HEK293T (cell line): Measurements from ENCODE around the gene LNPK.

Experiments used
- CTCF ChIA-PET: fragments of 350-600 bp; formaldehyde crosslinking; extraction: SDS; loops from one replicate; lab custom pipeline; 2021; ENCODE audit warnings: antibody characterized with exemption, inconsistent platforms; lab: Yijun Ruan, JAX
- POLR2A ChIA-PET: fragments of 350-600 bp; formaldehyde crosslinking; extraction: SDS; loops from one replicate; lab custom pipeline; 2020; ENCODE audit warnings: antibody characterized with exemption, inconsistent platforms; lab: Yijun Ruan, JAX
- DNase-seq: peaks from one replicate; pipeline ENCODE4 v3.0.0; 2012; ENCODE audit warnings: mixed read lengths; ENCODE audit errors: extremely low spot score
- ARNT ChIP-seq: fragments of 450-650 bp; IDR thresholded peaks from 2 replicates; pipeline ENCODE4 v1.6.1; 2017; ENCODE audit warnings: mild to moderate bottlenecking
- BHLHE40 ChIP-seq: fragments of 450-650 bp; IDR thresholded peaks from 2 replicates; pipeline ENCODE4 v1.6.1; 2016; ENCODE audit warnings: mild to moderate bottlenecking, moderate library complexity, borderline replicate concordance
- CTBP1 ChIP-seq: fragments of 450-650 bp; IDR thresholded peaks from 2 replicates; pipeline ENCODE4 v1.6.1; 2016; ENCODE audit warnings: borderline replicate concordance
- ELF4 ChIP-seq: fragments of 450-650 bp; IDR thresholded peaks from 2 replicates; pipeline ENCODE4 v1.6.1; 2017; ENCODE audit warnings: antibody characterized with exemption
- FOXA1 ChIP-seq: fragments of 450-650 bp; IDR thresholded peaks from 2 replicates; pipeline ENCODE4 v1.6.1; 2016; ENCODE audit warnings: mild to moderate bottlenecking
- FOXK2 ChIP-seq: fragments of 450-650 bp; IDR thresholded peaks from 2 replicates; pipeline ENCODE4 v1.6.1; 2016; ENCODE audit warnings: mild to moderate bottlenecking
- FOXM1 ChIP-seq: fragments of 450-650 bp; IDR thresholded peaks from 2 replicates; pipeline ENCODE4 v1.6.1; 2017; ENCODE audit warnings: mild to moderate bottlenecking, borderline replicate concordance
- HDGF ChIP-seq: fragments of 450-650 bp; IDR thresholded peaks from 2 replicates; pipeline ENCODE4 v1.6.1; 2017; ENCODE audit warnings: antibody characterized with exemption, borderline replicate concordance
- L3MBTL2 ChIP-seq: fragments of 450-650 bp; conservative IDR thresholded peaks from 2 replicates; pipeline ENCODE4 v1.6.1; 2016; ENCODE audit warnings: mild to moderate bottlenecking
- LEF1 ChIP-seq: fragments of 450-650 bp; IDR thresholded peaks from 2 replicates; pipeline ENCODE4 v1.6.1; 2017; ENCODE audit warnings: mild to moderate bottlenecking, borderline replicate concordance
- NFRKB ChIP-seq: fragments of 450-650 bp; IDR thresholded peaks from 2 replicates; pipeline ENCODE4 v1.6.1; 2016; ENCODE audit warnings: mild to moderate bottlenecking, moderate library complexity
- SP1 ChIP-seq: fragments of 450-650 bp; IDR thresholded peaks from 2 replicates; pipeline ENCODE4 v1.6.1; 2017
- SUZ12 ChIP-seq: fragments of 450-650 bp; IDR thresholded peaks from 2 replicates; pipeline ENCODE4 v1.6.1; 2016; ENCODE audit warnings: mild to moderate bottlenecking
- TARDBP ChIP-seq: fragments of 450-650 bp; IDR thresholded peaks from 2 replicates; pipeline ENCODE4 v1.6.1; 2016
- ZNF384 ChIP-seq: fragments of 450-650 bp; IDR thresholded peaks from 2 replicates; pipeline ENCODE4 v1.6.1; 2016
- TF ChIP-seq, protein P1 (sequence below): fragments of 450-650 bp; IDR thresholded peaks from 2 replicates; pipeline ENCODE4 v1.6.1; 2016

LNPK gene

DNA sequence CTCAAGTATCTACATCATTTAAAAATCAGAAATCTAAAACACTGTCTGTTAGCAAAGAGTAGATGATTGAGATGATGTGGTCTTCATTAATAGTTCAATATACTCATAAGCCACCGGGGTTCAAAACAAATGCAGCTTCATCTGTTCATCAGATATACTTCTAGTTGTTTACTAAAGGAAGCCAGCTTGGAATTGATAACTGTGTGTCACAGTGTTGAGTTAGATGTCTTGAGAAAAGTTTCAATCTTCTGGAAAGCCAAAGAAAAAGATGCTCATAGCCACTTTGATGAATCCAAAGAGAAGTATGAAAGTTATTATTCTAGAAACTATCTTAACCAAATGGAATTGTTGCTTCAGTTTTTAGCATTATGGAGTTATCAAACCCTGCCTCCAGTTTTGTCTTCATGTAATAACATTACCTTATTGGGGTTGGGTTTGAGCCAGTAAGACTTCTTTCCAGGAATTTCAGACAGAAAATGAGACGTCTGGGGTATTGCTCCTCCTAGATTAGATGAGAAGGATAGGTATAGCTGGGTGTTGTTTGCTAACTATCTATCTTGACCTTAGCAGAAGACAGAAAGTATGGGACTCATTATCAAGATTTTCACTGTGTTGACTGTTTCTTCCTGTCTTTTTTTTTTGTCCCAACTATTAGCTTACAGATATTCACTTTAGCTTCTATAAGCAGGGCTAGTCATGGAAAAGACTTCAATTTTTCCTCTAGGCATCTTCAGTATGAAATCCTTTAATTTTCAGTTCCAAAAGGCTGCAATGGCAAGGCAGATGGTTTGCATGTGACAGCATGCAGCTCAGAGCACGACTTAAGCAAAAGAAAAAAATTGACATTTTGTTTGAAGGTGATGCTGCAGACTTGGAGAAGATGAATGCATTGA lies 66.5 kb downstream of the LNPK start:
- no peak for DNase-seq
- POLR2A ChIA-PET, result no interaction called here
- no peak for TF ChIP-seq FOXM1
- TF ChIP-seq FOXK2, result no peak
- TF ChIP-seq SP1, result no peak
- TF ChIP-seq ZNF384, result no peak
- TF ChIP-seq HDGF, result no peak
- no peak for TF ChIP-seq NFRKB
- TF ChIP-seq LEF1, result no peak
- no peak for TF ChIP-seq L3MBTL2
- TF ChIP-seq, protein P1, sequence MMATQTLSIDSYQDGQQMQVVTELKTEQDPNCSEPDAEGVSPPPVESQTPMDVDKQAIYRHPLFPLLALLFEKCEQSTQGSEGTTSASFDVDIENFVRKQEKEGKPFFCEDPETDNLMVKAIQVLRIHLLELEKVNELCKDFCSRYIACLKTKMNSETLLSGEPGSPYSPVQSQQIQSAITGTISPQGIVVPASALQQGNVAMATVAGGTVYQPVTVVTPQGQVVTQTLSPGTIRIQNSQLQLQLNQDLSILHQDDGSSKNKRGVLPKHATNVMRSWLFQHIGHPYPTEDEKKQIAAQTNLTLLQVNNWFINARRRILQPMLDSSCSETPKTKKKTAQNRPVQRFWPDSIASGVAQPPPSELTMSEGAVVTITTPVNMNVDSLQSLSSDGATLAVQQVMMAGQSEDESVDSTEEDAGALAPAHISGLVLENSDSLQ, result no peak
- CTCF ChIA-PET, result no interaction called here

DNA sequence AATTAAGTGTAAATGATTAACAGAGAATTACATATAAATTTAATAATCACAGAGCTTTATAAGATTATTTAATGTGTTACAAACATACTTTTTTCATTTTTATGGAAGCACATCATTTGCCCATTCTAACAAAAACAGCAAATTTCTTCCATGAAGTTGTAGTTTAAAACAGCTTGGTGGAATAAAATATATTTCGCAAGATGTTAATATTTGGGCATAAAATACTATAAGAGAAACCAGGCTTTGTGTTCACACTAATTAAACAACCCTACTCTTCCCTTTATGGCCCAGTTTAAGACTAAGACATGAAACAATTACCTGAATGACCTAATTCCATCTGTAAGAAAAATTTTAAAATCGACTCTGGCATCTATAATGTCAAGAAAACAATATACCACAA lies 69.4 kb downstream of the LNPK start:
- no peak for DNase-seq
- CTCF ChIA-PET, result no interaction called here
- TF ChIP-seq BHLHE40 (no peak), FOXM1 (no peak), SP1 (no peak), TARDBP (no peak), HDGF (no peak), ARNT (no peak), ELF4 (no peak), FOXK2 (no peak), L3MBTL2 (no peak), FOXA1 (no peak), SUZ12 (no peak), ZNF384 (no peak), NFRKB (no peak), LEF1 (no peak), CTBP1 (no peak)
- TF ChIP-seq, protein P1, result no peak
- POLR2A ChIA-PET, result no interaction called here

DNA sequence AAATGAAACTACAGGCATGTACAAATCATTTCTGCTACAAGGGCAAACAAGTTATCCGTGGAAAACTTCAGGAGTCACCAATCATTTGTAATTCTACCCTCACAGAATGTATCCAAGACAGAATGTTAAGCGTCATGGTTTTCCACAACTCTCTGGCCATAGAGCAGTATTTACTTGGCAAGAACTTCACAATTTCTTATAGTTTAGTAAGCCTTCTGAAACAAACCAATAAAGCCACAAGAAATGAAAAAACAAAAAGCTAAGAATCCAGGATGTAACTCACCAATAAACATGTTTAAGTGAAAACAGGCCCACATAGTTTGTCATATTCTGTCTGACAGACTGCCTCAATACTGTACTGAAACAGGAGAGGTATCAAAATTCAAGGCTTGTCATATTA lies 70.3 kb downstream of the LNPK start:
- TF ChIP-seq TARDBP, result no peak
- no peak for TF ChIP-seq NFRKB
- no peak for TF ChIP-seq BHLHE40
- TF ChIP-seq SP1, result no peak
- TF ChIP-seq ELF4, result no peak
- no peak for TF ChIP-seq FOXA1
- POLR2A ChIA-PET, result no interaction called here
- CTCF ChIA-PET, result interaction anchor here (1.8 kb wide), 1 partner anchor 15 kb away, joined by 3 read pairs; no protein-coding TSS in a partner anchor
- no peak for DNase-seq

DNA sequence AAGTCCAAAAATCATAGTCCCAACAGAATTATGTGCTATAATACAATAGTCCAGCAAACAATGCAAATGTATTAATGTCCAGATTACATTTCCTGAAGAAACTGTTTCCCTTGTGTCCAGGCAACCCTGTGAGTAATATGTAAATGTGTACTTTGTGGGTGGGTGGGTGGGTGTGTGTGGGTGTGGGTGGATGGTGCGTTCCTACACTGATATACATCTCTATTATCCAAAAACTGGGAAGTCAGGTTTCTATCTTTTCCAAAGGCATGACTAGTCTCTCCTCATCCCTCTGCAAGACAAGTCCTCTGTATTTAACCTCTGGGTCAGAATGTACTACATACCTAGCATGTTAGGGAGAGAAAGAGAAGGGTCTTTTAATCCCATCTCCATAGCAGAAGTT lies 71.6 kb downstream of the LNPK start:
- no peak for DNase-seq
- POLR2A ChIA-PET, result no interaction called here
- CTCF ChIA-PET, result interaction anchor here (1.8 kb wide), 1 partner anchor 13 kb away, joined by 3 read pairs; no protein-coding TSS in a partner anchor

DNA sequence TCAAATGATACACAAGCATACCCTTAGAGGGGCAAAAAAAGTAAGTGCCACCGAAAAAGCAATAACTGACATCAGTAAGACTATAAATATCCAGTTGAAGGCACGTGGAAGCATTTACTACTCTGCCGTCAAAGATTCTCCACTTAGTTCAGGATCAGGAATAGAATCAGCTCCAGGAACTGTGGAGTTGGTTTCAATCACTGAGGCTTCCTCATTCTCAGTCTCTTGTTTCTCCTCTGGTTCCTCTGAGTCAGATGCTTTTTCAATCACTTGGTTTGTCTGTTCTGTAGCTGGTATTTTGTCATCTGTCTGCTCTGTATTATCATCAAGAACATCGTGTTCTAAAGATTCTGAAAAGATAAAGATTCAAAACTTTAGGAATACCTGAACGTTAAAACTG lies 72.2 kb downstream of the LNPK start:
- ChIA-PET CTCF (interaction anchor here (1.8 kb wide), 1 partner anchor 13 kb away, joined by 3 read pairs; no protein-coding TSS in a partner anchor), POLR2A (no interaction called here)
- DNase-seq, result no peak
- TF ChIP-seq ARNT (no peak), FOXM1 (no peak), HDGF (no peak), SP1 (no peak), LEF1 (no peak), SUZ12 (no peak), FOXA1 (no peak), NFRKB (no peak), CTBP1 (no peak), ELF4 (no peak)

More for the DNA sequence above, 71.6 kb downstream of the LNPK start:
- TF ChIP-seq ELF4 (no peak), HDGF (no peak), BHLHE40 (no peak), FOXK2 (no peak), LEF1 (no peak), CTBP1 (no peak)
- TF ChIP-seq, protein P1, result no peak

DNA sequence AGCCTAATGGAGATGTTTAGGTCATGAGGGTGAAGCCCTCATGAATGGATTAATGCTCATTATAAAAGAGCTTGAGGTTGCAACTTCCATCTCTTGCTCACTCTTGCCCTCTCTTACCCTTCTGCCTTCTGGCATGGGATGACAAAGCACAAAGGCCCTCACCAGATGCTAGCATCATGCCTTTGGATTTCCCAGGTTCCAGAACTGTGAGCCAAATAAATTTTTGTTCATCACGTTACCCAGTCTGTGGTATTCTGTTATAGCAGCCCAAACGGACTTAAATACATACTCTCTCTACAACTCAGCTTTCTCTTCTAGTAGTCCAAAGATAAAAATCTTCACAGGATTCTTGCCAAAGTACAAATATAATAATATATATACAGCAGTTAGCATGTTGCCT lies 75.8 kb downstream of the LNPK start:
- POLR2A ChIA-PET, result no interaction called here
- TF ChIP-seq NFRKB (no peak), SUZ12 (no peak), FOXA1 (no peak), TARDBP (no peak), FOXK2 (no peak), HDGF (no peak), CTBP1 (no peak), LEF1 (no peak), SP1 (no peak), L3MBTL2 (no peak)
- CTCF ChIA-PET, result no interaction called here
- no peak for DNase-seq
